ENCODE measurements around the gene ITPKB. TPM values are rescaled to one million over a fixed set of nuclear protein-coding genes. Genes with fewer than 3 reads are reported as not detected.

Gene ITPKB
- total and polyA plus RNA-seq, 2 experiments from 2014 or later: 0.31 to 5.2 TPM

GRCh38 chr1:226625326-226625725 is 113.8 kb downstream of the ITPKB start:
- no peaks in the 10 kb centered on the region for H3K4me1 ChIP-seq (ENCODE audit: insufficient read depth)
- H3K36me3 ChIP-seq (ENCODE audit: insufficient read depth): no peaks in the 10 kb centered on the region
- Mint-ChIP-seq H3K4me1 (no peaks in the 10 kb centered on the region), H3K36me3 (ENCODE audit: low read depth) (peaks cover 4% of the 10 kb centered on the region; the same call in 1 of the 3 replicates), H3K4me3 (no peak overlapping the region), H3K9me3 (peaks cover 10% of the 10 kb centered on the region; the same call in 2 of the 3 replicates), H3K27me3 (ENCODE audit: insufficient read depth, low read depth, poor library complexity) (peaks cover 16% of the 10 kb centered on the region), H3K27ac (no peak overlapping the region)
- H3K27me3 ChIP-seq (ENCODE audit: insufficient read depth): peaks cover 13% of the 10 kb centered on the region
- ATAC-seq: no peak
- H3K4me3 ChIP-seq: no peak overlapping the region
- H4K20me1 ChIP-seq (replicated peaks; ENCODE audit: insufficient read depth): no peaks in the 10 kb centered on the region
- H3K9me2 ChIP-seq (ENCODE audit: insufficient read depth): no peaks in the 10 kb centered on the region
- H3F3A ChIP-seq (replicated peaks; ENCODE audit: low read depth): no peaks in the 10 kb centered on the region
- no peaks in the 10 kb centered on the region for H3K79me2 ChIP-seq (replicated peaks; ENCODE audit: insufficient read depth)
- no peak overlapping the region for H3K27ac ChIP-seq (ENCODE audit: low read depth)
- DNase-seq (ENCODE audit: low spot score): no peak
- H3K4me2 ChIP-seq: no peak overlapping the region
- H2AFZ ChIP-seq: no peak overlapping the region
- TF ChIP-seq NANOG (IDR thresholded peaks at IDR 0.05; ENCODE audit: borderline replicate concordance) (no peak), STAT1 (IDR thresholded peaks at IDR 0.05; ENCODE audit: unreplicated experiment) (no peak), CTCF (conservative IDR thresholded peaks at IDR 0.05; ENCODE audit: low read depth in 2 of 2) (no peak), ETS1 (IDR thresholded peaks at IDR 0.05) (no peak), CREB1 (CRISPR knock-in tag; IDR thresholded peaks at IDR 0.05; ENCODE audit: low read depth) (no peak), POLR2AphosphoS5 (IDR thresholded peaks at IDR 0.05; ENCODE audit: low read depth) (no peak), JUNB (IDR thresholded peaks at IDR 0.05; ENCODE audit: unreplicated experiment) (no peak), EZH2phosphoT487 (IDR thresholded peaks at IDR 0.05; ENCODE audit: unreplicated experiment) (no peak), REST (IDR thresholded peaks at IDR 0.05; ENCODE audit: unreplicated experiment) (no peak), ZNF114 (CRISPR knock-in tag; IDR thresholded peaks at IDR 0.05) (no peak), ZNF462 (CRISPR knock-in tag; IDR thresholded peaks at IDR 0.05) (no peak), ZNF331 (CRISPR knock-in tag; IDR thresholded peaks at IDR 0.05; ENCODE audit: low read depth) (no peak), EZH2 (IDR thresholded peaks at IDR 0.05; ENCODE audit: low read depth, unreplicated experiment) (no peak)

Measured in GM23338 (cell line).